ENCODE data around the gene RPL35.
"Not testable (repeated sequence)": the region's sequence is repeated elsewhere in the genome, so short reads cannot be mapped to it uniquely, and the experiment has no call there.

The RPL35 gene

GRCh38 chr9:124854161-124854560, 7.6 kb downstream of the RPL35 start:
- Histone ChIP-seq H3K36me3 (peaks cover 32% of the 10 kb centered on the region), H3K9ac (no peak overlapping the region), H3K4me3 (no peak overlapping the region), H3K4me2 (no peak overlapping the region), H4K20me1 (peaks cover 50% of the 10 kb centered on the region), H3K27me3 (no peaks in the 10 kb centered on the region), H3K9me3 (no peaks in the 10 kb centered on the region), H3K27ac (no peak overlapping the region), H3K4me1 (peaks cover 32% of the 10 kb centered on the region)
- TF ChIP-seq Cebpa-rat (IDR thresholded peaks at IDR 0.05) = no peak

DNA sequence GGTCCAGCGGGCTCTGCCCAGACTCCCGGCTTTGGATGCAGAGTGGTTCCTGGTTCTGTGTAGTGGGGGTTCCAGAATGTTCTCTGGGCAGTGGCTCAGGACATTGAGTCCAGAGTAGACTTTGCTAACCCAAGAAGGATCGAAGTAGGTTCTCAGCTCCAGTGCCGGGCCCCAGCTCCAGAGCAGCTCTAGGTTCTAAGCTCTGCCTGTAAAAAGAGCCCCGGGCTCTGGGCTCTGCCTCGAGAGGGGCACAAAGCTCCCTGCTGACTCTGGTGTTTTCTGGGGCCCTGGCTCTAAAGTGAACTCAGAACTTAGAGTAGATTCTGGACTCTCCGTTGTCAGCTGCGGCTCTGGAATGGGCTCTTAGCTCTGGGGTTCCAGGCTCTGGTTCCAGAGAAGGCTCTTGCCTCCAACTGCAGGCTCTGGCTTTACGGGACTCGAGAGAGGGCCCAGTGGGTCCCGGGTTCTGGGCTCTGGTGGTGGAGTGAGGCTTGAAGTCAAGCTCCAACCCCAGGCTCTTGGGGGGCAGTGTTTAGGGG, 8.1 kb downstream of the RPL35 start:
- Histone ChIP-seq H3K36me3 (peaks cover 27% of the 10 kb centered on the region), H3K4me1 (peaks cover 27% of the 10 kb centered on the region), H3K9me3 (no peaks in the 10 kb centered on the region), H4K20me1 (peaks cover 45% of the 10 kb centered on the region), H3K27ac (no peak overlapping the region), H3K27me3 (no peaks in the 10 kb centered on the region), H3K4me3 (peak overlapping the region; percentile 56; the same call in 1 of the 2 replicates), H3K4me2 (peak overlapping the region; percentile 91), H3K9ac (peak overlapping the region; percentile 48; the same call in 1 of the 2 replicates)
- TF ChIP-seq Cebpa-rat (IDR thresholded peaks at IDR 0.05) = no peak

GRCh38 chr9:124852829-124853531, 8.8 kb downstream of the RPL35 start, which contains the start of gene WDR38:
WDR38 (plus strand) TSS chr9:124853460; CDS start chr9:124853532, 72 bp downstream.
- Histone ChIP-seq H3K36me3 (peaks cover 20% of the 10 kb centered on the region), H3K4me3 (peak within 1 kb of the TSS; percentile 56), H4K20me1 (peaks cover 38% of the 10 kb centered on the region), H3K9me3 (no peaks in the 10 kb centered on the region), H3K4me2 (peak within 1 kb of the TSS; percentile 91), H3K27ac (no peak within 1 kb of the TSS), H3K4me1 (peaks cover 23% of the 10 kb centered on the region), H3K27me3 (no peaks in the 10 kb centered on the region), H3K9ac (peak within 1 kb of the TSS; percentile 48; the same call in 1 of the 2 replicates)
- TF ChIP-seq Cebpa-rat (IDR thresholded peaks at IDR 0.05) = no peak

DNA sequence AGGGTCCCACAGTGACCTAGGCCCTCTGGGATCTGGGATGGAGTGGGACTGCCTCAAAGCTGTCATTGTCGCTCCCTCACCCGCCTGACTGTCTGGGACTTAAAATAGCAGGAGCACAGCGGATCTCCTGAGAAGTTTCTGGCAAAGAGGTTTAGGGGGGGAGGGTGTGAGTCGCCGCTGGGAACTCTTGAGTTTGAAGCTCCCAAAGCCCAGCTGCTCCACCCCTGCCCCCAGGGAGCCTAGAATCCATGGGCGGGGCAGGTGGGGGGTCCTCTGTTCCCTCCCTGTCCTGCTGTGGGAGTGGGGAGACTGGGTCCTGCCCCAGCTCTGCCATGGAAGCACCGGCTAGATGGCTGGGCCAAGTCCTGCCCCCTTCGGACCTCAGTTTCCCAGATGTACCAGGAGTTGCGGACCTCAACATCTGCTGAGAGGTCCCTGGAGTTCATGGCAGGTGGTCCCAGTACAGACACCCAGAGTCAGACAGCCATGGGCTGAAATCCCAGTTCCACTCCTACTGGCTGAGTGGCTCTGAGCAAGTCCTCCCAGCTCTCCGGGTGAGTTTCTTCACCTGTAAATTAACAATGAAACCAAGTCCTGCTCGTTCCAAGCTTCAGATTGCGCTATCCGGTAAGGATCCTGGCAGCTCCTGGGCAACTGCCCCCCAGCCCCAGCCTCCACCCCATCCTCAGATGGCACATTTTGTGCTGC, 9.5 kb downstream of the RPL35 start:
- no peak overlapping the region for H3K27ac ChIP-seq
- TF ChIP-seq Cebpa-rat (IDR thresholded peaks at IDR 0.05) = no peak
- H4K20me1 ChIP-seq = peaks cover 31% of the 10 kb centered on the region
- H3K4me1 ChIP-seq = peaks cover 23% of the 10 kb centered on the region
- H3K9ac ChIP-seq = 0 out of 2 replicates have a peak overlapping the region, but pooled peaks have one; percentile 48
- H3K4me2 ChIP-seq = peak overlapping the region; percentile 91
- peaks cover 13% of the 10 kb centered on the region for H3K36me3 ChIP-seq
- no peaks in the 10 kb centered on the region for H3K27me3 ChIP-seq
- peak overlapping the region; percentile 56 for H3K4me3 ChIP-seq
- H3K9me3 ChIP-seq = no peaks in the 10 kb centered on the region

- Histone ChIP-seq H3K4me2 (no peak overlapping the region), H3K27ac (no peak overlapping the region), H3K4me3 (no peak overlapping the region), H3K4me1 (peaks cover 23% of the 10 kb centered on the region), H4K20me1 (peaks cover 8% of the 10 kb centered on the region; the same call in 1 of the 2 replicates), H3K9me3 (no peaks in the 10 kb centered on the region), H3K9ac (no peak overlapping the region), H3K27me3 (no peaks in the 10 kb centered on the region), H3K36me3 (no peaks in the 10 kb centered on the region)
- no peak for TF ChIP-seq Cebpa-rat (IDR thresholded peaks at IDR 0.05)
These were observed 12.0 kb downstream of the RPL35 start for GRCh38 chr9:124849801-124850200.

GRCh38 chr9:124846969-124847368, 14.8 kb downstream of the RPL35 start:
- no peaks in the 10 kb centered on the region for H3K36me3 ChIP-seq
- no peaks in the 10 kb centered on the region for H3K9me3 ChIP-seq
- no peaks in the 10 kb centered on the region for H4K20me1 ChIP-seq
- H3K4me1 ChIP-seq = peaks cover 12% of the 10 kb centered on the region
- no peak overlapping the region for H3K27ac ChIP-seq
- H3K9ac ChIP-seq = no peak overlapping the region
- no peak for TF ChIP-seq Cebpa-rat (IDR thresholded peaks at IDR 0.05)
- H3K27me3 ChIP-seq = no peaks in the 10 kb centered on the region
- no peak overlapping the region for H3K4me3 ChIP-seq
- H3K4me2 ChIP-seq = no peak overlapping the region

DNA sequence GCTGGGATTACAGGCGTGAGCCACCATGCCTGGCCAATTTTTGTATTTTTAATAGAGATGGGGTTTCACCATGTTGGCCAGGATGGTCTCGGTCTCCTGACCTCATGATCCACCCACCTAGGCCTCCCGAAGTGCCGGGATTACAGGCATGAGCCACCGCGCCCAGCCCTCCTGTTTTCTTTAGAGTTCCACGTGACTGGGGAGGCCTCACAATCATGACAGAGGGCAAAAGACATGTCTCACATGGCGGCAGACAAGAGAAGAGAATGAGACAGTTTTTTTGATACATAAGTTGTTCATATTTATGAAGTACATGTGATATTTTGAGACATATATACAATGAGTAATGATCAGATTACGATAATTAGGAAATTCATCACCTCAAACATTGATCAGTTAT, 15.3 kb downstream of the RPL35 start:
- H3K4me2 ChIP-seq, H3K27ac ChIP-seq, H3K9ac ChIP-seq, H3K9me3 ChIP-seq, H4K20me1 ChIP-seq, H3K27me3 ChIP-seq, H3K36me3 ChIP-seq, H3K4me1 ChIP-seq, H3K4me3 ChIP-seq: not testable (repeated sequence)

GRCh38 chr9:124844291-124844690, 17.5 kb downstream of the RPL35 start:
- H3K9me3 ChIP-seq = no peaks in the 10 kb centered on the region
- H3K27ac ChIP-seq = no peak overlapping the region
- H4K20me1 ChIP-seq = no peaks in the 10 kb centered on the region
- no peaks in the 10 kb centered on the region for H3K27me3 ChIP-seq
- H3K36me3 ChIP-seq = no peaks in the 10 kb centered on the region
- H3K9ac ChIP-seq = no peak overlapping the region
- no peaks in the 10 kb centered on the region for H3K4me1 ChIP-seq
- H3K4me2 ChIP-seq = no peak overlapping the region
- no peak for TF ChIP-seq Cebpa-rat (IDR thresholded peaks at IDR 0.05)
- no peak overlapping the region for H3K4me3 ChIP-seq

GRCh38 chr9:124843456-124844034, 18.2 kb downstream of the RPL35 start:
- Histone ChIP-seq H3K9ac (no peak overlapping the region), H3K4me1 (no peaks in the 10 kb centered on the region), H3K27me3 (no peaks in the 10 kb centered on the region), H3K4me3 (no peak overlapping the region), H3K4me2 (no peak overlapping the region), H3K27ac (no peak overlapping the region), H4K20me1 (no peaks in the 10 kb centered on the region), H3K36me3 (no peaks in the 10 kb centered on the region), H3K9me3 (no peaks in the 10 kb centered on the region)
- no peak for TF ChIP-seq Cebpa-rat (IDR thresholded peaks at IDR 0.05)
